Prostate gland (tissue), 2 donors: ENCODE measurements around the gene SYNPO2. TPM values are rescaled to one million over a fixed set of nuclear protein-coding genes. Genes with fewer than 3 reads are reported as not detected.

Source experiments
- DNase-seq: peaks from one replicate; pipeline ENCODE4 v3.0.0-alpha.2; 2019; ENCODE audit warnings: low spot score
- H3K27ac ChIP-seq, 2 donors: fragments of 200-600 bp; sonication (generic); 2 replicates each; pipeline ENCODE4 v1.5.1; 2017 to 2019
- H3K27me3 ChIP-seq: fragments of 200-600 bp; sonication (generic); replicated peaks from 2 replicates; pipeline ENCODE4 v1.5.1; 2019; ENCODE audit not compliant: insufficient read depth
- H3K36me3 ChIP-seq, 2 donors: fragments of 200-600 bp; sonication (generic); 1 replicate in 1 of 2; 2 replicates in 1 of 2; pipeline versions ENCODE4 v1.5.1 to v1.8.1; 2017 to 2019
- H3K4me1 ChIP-seq: fragments of 200-600 bp; sonication (generic); replicated peaks from 2 replicates; pipeline ENCODE4 v1.5.1; 2019
- H3K4me3 ChIP-seq, 2 donors: fragments of 200-600 bp; sonication (generic); 2 replicates each; pipeline ENCODE4 v1.5.1; 2017 to 2019
- H3K9me3 ChIP-seq: fragments of 200-600 bp; sonication (generic); 2 replicates; pipeline ENCODE4 v1.5.1; 2017
- POLR2A ChIP-seq: fragments of 450-650 bp; IDR thresholded peaks from one replicate; pipeline ENCODE4 v1.6.1; 2016; ENCODE audit warnings: antibody characterized with exemption, mild to moderate bottlenecking
- POLR2AphosphoS5 ChIP-seq: sonication (generic); formaldehyde crosslinking; IDR thresholded peaks from one replicate; pipeline ENCODE4 v1.6.1; 2017; ENCODE audit warnings: antibody characterized with exemption
- WGBS: methylation state at CpG from one replicate; pipeline ENCODE4 v1.1.5; 2018; 5-methylcytosine and 5-hydroxymethylcytosine counted together
- intact Hi-C: fragments of 100-400 bp; cut with DNase I; formaldehyde crosslinking; loops from one replicate; pipeline ENCODE4 v1.14.2; 2022
- total RNA-seq, 2 donors: library from RNA; depleted of rRNA; stranded (reverse); fragments of >200 nt; gene quantifications; one replicate each; pipeline ENCODE4 v1.1.0, GENCODE V29; 2016
- TF ChIP-seq, protein P1 (sequence below), 4 experiments: fragments of 200-600 bp in 2 of 4; fragments of 450-650 bp in 2 of 4; sonication (generic) in 2 of 4; IDR thresholded peaks; 1 replicate in 3 of 4; 2 replicates in 1 of 4; pipeline ENCODE4 v1.5.1; 2016 to 2019; ENCODE audit warnings: antibody characterized with exemption in 4 of 4, mild to moderate bottlenecking in 2 of 4, moderate library complexity in 2 of 4

SYNPO2 gene
- total RNA-seq, 2 donors from 2014 or later = 131 to 181 TPM

DNA sequence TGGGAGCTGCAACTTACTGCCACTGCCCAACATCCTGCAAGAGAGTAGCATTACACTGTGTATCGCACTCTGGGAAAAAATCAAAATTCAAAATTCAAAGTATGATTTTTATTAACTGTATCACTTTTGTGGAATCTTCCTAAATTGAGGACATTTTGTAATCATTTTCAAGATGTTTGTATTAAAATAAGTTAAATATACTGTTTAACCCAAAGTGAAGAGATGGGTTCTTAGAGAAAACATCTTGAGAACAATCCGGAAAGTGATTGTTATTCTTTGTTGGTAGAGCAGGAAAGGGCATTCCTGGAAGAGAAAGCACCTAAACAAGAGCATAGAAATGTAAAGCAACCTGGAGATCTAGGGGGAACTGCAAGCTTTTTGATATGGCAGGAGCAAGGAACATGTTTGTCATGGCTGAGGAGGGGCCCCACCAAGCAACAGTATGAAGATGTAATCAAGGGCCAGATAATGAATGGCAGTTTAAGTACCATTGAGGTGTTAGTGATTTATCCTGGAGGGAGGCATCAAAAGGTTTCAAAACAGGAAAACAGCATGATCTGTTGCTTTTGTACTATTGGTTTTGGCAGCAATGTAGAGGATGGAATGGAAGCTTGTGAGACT, 38.7 kb upstream of the SYNPO2 start:
- Histone ChIP-seq H3K27me3 (no peaks in the 10 kb centered on the region), H3K4me1 (no peaks in the 10 kb centered on the region), H3K27ac (no peak overlapping the region), H3K9me3 (no peaks in the 10 kb centered on the region), H3K36me3 (no peaks in the 10 kb centered on the region), H3K4me3 (peak overlapping the region; percentile 20)
- no peak for DNase-seq
- 94% methylated on average over 2 of the region's 2 CpGs for WGBS
- TF ChIP-seq, protein P1, sequence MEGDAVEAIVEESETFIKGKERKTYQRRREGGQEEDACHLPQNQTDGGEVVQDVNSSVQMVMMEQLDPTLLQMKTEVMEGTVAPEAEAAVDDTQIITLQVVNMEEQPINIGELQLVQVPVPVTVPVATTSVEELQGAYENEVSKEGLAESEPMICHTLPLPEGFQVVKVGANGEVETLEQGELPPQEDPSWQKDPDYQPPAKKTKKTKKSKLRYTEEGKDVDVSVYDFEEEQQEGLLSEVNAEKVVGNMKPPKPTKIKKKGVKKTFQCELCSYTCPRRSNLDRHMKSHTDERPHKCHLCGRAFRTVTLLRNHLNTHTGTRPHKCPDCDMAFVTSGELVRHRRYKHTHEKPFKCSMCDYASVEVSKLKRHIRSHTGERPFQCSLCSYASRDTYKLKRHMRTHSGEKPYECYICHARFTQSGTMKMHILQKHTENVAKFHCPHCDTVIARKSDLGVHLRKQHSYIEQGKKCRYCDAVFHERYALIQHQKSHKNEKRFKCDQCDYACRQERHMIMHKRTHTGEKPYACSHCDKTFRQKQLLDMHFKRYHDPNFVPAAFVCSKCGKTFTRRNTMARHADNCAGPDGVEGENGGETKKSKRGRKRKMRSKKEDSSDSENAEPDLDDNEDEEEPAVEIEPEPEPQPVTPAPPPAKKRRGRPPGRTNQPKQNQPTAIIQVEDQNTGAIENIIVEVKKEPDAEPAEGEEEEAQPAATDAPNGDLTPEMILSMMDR (IDR thresholded peaks at IDR 0.05) = no peak
- no peak for TF ChIP-seq POLR2A
- TF ChIP-seq POLR2AphosphoS5 = no peak
- intact Hi-C loops = no loop called here

DNA sequence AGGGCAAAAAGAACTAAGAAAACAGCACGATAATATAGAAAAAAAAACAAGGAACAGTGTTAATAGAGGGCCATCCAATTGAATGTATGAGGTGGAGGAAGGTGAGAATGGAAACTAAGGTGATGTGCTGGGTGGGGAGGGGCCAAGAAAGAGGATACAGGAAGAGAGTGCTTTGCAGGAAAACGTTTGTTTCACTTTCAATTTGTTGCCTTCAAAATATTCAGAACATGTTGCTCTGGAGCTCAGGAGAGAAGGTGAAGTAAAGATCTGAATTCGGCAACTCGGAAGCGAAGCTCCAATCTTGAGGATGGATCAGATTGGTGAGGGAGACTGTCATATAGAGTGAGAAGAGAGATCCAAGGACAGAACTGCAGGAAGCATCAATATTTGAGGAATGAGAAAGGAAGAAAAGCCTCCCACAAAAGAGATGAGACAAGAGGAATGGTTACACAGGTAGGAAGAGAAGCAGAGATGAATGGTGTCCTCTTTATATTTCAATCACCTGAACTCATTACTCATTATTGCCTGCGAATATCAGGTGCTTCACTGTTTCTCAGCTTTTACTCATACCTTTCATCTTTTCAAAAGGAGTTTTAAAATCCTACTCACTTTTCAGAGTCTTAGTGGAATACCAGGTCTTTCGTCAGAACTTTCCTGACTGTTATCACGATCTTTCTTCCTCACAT, 38.0 kb upstream of the SYNPO2 start:
- 31% methylated on average over 8 of the region's 8 CpGs for WGBS
- DNase-seq = no peak
- Histone ChIP-seq H3K9me3 (no peaks in the 10 kb centered on the region), H3K36me3 (no peaks in the 10 kb centered on the region), H3K27me3 (no peaks in the 10 kb centered on the region), H3K27ac (peak overlapping the region in 1 of 2 donors; percentile 38), H3K4me1 (no peaks in the 10 kb centered on the region), H3K4me3 (peak overlapping the region; percentile 20)
- TF ChIP-seq POLR2AphosphoS5 (peak; percentile 28), POLR2A (no peak)
- intact Hi-C loops = no loop called here

DNA sequence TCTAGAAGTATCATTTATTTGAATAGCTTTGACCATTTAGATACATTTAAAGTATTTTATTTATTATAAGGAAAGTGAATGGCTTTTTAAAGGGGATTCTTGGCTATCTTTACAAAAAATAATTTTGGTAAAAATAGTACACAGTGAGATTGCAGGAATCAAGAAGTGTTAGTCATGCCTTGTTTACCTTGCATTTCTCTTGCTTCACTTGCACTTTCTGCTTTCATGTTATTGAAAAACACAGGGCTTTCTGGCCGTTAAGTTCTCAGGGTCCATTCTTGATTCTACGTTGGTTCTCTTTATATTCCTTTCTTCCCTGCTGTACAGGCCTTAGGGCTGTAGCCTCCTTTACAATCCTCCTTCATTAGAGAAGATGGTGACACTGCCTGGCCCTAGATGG, 30.9 kb upstream of the SYNPO2 start:
- 65% methylated on average over 2 of the region's 2 CpGs for WGBS
- DNase-seq = no peak
- no peaks in the 10 kb centered on the region for H3K4me1 ChIP-seq
- H3K27me3 ChIP-seq = no peaks in the 10 kb centered on the region
- H3K27ac ChIP-seq = no peak overlapping the region
- TF ChIP-seq POLR2A = no peak
- no peak for TF ChIP-seq POLR2AphosphoS5
- TF ChIP-seq, protein P1 (IDR thresholded peaks at IDR 0.05) = no peak
- no peaks in the 10 kb centered on the region for H3K36me3 ChIP-seq
- intact Hi-C loops = no loop called here
- no peak overlapping the region for H3K4me3 ChIP-seq
- H3K9me3 ChIP-seq = no peaks in the 10 kb centered on the region

DNA sequence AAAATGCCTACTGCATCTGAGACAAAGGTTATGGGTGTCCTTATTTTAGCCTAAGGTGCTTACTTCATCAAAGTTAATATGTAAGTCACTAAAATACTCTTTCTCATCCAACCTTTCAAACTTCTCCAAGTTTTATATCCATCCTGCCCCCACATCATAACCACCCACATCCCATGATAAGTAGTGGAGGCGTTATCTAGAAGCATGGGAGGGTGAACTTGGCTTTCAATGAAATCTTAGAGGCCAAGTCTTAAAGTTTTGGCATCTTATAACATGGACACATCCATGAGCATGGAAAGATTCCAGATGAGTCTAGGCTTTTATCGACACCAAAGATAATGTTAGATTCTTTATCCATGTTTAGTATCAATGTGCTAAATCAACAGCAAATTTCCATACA, 29.9 kb upstream of the SYNPO2 start:
- Histone ChIP-seq H3K4me1 (no peaks in the 10 kb centered on the region), H3K36me3 (no peaks in the 10 kb centered on the region), H3K27ac (no peak overlapping the region), H3K27me3 (no peaks in the 10 kb centered on the region), H3K4me3 (no peak overlapping the region), H3K9me3 (no peaks in the 10 kb centered on the region)
- intact Hi-C loops = no loop called here
- 89% methylated on average over 2 of the region's 2 CpGs for WGBS
- TF ChIP-seq POLR2A (no peak), POLR2AphosphoS5 (no peak)
- TF ChIP-seq, protein P1 (IDR thresholded peaks at IDR 0.05) = no peak
- DNase-seq = no peak

DNA sequence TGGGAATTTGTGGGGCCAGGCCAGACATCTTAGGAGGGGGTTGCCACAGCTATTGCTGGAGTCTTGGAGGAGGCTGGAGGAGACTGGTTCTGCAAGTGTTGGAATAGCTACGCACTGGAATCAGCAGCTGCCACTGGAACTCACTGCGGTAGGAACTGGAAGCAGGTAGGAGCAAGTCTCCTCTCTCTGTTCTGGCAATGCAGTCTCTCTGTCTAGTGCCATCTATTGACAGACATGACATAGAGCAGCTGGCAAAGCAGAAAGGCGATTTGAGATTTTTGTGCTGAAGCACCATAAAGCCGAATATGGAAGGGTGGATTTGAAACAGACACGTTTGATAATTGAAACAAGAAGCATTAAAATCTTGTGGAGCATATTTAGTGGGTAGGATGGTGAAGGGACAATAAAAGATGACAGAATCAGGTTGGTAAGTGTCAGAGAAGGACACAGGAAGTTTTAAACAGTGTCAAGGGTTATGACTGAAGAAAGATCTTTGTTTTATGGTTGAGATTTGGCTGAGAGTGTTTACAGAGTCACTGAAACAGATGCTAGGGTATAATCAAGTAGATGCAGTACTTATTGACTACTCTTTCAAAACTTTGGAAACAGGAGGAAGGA, 23.5 kb upstream of the SYNPO2 start:
- 12% methylated on average over 5 of the region's 5 CpGs for WGBS
- no peak overlapping the region for H3K4me3 ChIP-seq
- H3K36me3 ChIP-seq = no peaks in the 10 kb centered on the region
- DNase-seq = peak; percentile 55
- H3K9me3 ChIP-seq = no peaks in the 10 kb centered on the region
- H3K27ac ChIP-seq = peak overlapping the region in 1 of 2 donors; percentile 3
- peaks cover 3% of the 10 kb centered on the region for H3K4me1 ChIP-seq
- intact Hi-C loops = no loop called here
- no peaks in the 10 kb centered on the region for H3K27me3 ChIP-seq
- TF ChIP-seq POLR2AphosphoS5 = peak; percentile 56
- TF ChIP-seq, protein P1 (IDR thresholded peaks at IDR 0.05) = peak in 3 of 4 experiments; percentile 36 to 62 (median 52)
- TF ChIP-seq POLR2A = no peak
